Fibroblast of lung (primary cell): ENCODE results near the gene PRMT5. TPM values are rescaled to one million over a fixed set of nuclear protein-coding genes. Genes with fewer than 3 reads are reported as not detected.
A peak's percentile ranks its signal among the peaks of the same experiment; 100 is the strongest.

ENCODE experiments used
- DNase-seq, 2 donors: peaks; one replicate each; pipeline versions ENCODE4 v3.0.0 to v3.0.0-alpha.2; 2010; ENCODE audit warnings: low read depth in 2 of 2
- H2AFZ ChIP-seq: 2 replicates; pipeline ENCODE4 v1.5.1; 2012; ENCODE audit warnings: low read length, control low read depth, inconsistent platforms
- H3K27ac ChIP-seq: 2 replicates; pipeline ENCODE4 v1.5.1; 2011; ENCODE audit warnings: low read length, control low read depth; ENCODE audit not compliant: insufficient read depth
- H3K27me3 ChIP-seq: 2 replicates; pipeline ENCODE4 v1.5.1; 2011; ENCODE audit warnings: mild to moderate bottlenecking, low read length; ENCODE audit not compliant: control insufficient read depth, insufficient read depth
- H3K36me3 ChIP-seq: 2 replicates; pipeline ENCODE4 v1.5.1; 2011; ENCODE audit warnings: low read length; ENCODE audit not compliant: control insufficient read depth, insufficient read depth
- H3K4me1 ChIP-seq: 2 replicates; pipeline ENCODE4 v1.5.1; 2011; ENCODE audit warnings: low read length; ENCODE audit not compliant: control insufficient read depth, insufficient read depth; ENCODE audit errors: extremely low read depth
- H3K4me2 ChIP-seq: 2 replicates; pipeline ENCODE4 v1.5.1; 2011; ENCODE audit warnings: low read length, control low read depth; ENCODE audit not compliant: insufficient read depth; ENCODE audit errors: extremely low read depth
- H3K4me3 ChIP-seq, 4 experiments: fragments of 200-600 bp in 1 of 4; sonication (generic) in 1 of 4; replicated peaks in 1 of 4; 2 replicates each; pipeline ENCODE4 v1.5.1; 2011 to 2016; ENCODE audit warnings: low read length in 4 of 4, low read depth in 3 of 4, mild to moderate bottlenecking in 3 of 4, control low read depth in 2 of 4, inconsistent platforms in 1 of 4, mixed read lengths in 1 of 4; ENCODE audit not compliant: insufficient read depth in 1 of 4; ENCODE audit errors: control extremely low read depth in 1 of 4
- H3K79me2 ChIP-seq: 2 replicates; pipeline ENCODE4 v1.5.1; 2012; ENCODE audit warnings: mild to moderate bottlenecking, low read length, inconsistent platforms; ENCODE audit not compliant: control insufficient read depth, insufficient read depth
- H3K9ac ChIP-seq: 2 replicates; pipeline ENCODE4 v1.5.1; 2011; ENCODE audit warnings: mild to moderate bottlenecking, low read length, control low read depth; ENCODE audit not compliant: insufficient read depth
- H3K9me3 ChIP-seq: 2 replicates; pipeline ENCODE4 v1.5.1; 2012; ENCODE audit warnings: low read depth, low read length; ENCODE audit not compliant: control insufficient read depth, insufficient read depth
- H4K20me1 ChIP-seq: 2 replicates; pipeline ENCODE4 v1.5.1; 2011; ENCODE audit warnings: low read length; ENCODE audit not compliant: control insufficient read depth, insufficient read depth; ENCODE audit errors: extremely low read depth
- EZH2 ChIP-seq: IDR thresholded peaks from 2 replicates; pipeline ENCODE4 v1.5.1; 2012; ENCODE audit warnings: low read length, control low read depth, mild to moderate bottlenecking; ENCODE audit errors: missing control alignments
- polyA plus RNA-seq, 2 donors: library from polyadenylated mRNA; depleted of rRNA in 1 of 2; stranded (reverse) in 1 of 2; unstranded in 1 of 2; fragments of >200 nt; gene quantifications; 2 replicates each; pipeline ENCODE4 v1.2.1, GENCODE V29; 2011 to 2012; ENCODE audit warnings: missing spikeins in 1 of 2
- total RNA-seq: library from RNA; depleted of rRNA; stranded (reverse); fragments of >200 nt; gene quantifications from 2 replicates; pipeline ENCODE4 v1.2.1, GENCODE V29; 2014
- TF ChIP-seq, protein P1 (sequence below), 2 donors: IDR thresholded peaks in 1 of 2; conservative IDR thresholded peaks in 1 of 2; 1 replicate in 1 of 2; 2 replicates in 1 of 2; pipeline ENCODE4 v1.5.1; 2011 to 2012; ENCODE audit warnings: low read length in 2 of 2, control low read depth in 1 of 2, inconsistent platforms in 1 of 2, low read depth in 1 of 2, mild to moderate bottlenecking in 1 of 2

PRMT5 gene
- total and polyA plus RNA-seq, 2 donors (not counting 1 experiment from before 2014, with no cell fraction given) = 54.8 to 91.7 TPM

DNA sequence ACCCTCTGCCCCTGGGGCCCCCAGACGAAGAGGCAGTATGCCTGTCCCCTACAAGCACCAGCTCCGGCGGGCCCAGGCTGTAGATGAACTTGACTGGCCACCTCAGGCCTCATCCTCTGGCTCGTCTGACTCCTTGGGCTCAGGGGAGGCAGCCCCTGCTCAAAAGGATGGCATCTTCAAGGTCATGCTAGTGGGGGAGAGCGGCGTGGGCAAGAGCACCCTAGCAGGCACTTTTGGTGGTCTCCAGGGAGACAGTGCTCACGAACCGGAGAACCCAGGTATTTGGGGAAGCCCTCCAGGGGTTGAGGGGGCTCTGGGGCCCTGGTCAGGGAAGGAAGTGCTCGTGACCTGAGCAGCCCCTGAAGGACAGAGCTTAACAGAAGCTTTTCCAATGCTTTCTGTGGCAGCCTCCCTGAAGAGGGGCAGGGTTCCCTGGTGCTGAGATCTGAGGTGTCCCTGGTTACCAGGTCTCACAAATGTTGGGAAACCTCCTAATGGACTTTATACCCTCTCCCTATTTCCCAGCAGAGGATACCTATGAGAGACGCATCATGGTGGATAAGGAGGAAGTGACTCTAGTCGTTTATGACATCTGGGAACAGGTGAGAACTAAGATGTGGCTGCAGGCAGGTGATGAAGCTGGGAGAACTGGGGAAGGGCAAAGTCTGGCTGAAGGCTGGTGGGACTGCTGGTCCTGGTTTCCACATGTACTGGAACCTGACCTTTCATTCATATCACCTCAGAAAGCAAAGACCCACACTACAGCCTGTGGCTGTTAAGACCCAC, 44.2 kb downstream of the PRMT5 start:
- Histone ChIP-seq H3K9ac (no peak overlapping the region), H3K27ac (no peak overlapping the region), H3K4me2 (no peak overlapping the region), H2AFZ (no peak overlapping the region), H3K27me3 (no peaks in the 10 kb centered on the region), H3K4me1 (peaks cover 7% of the 10 kb centered on the region), H3K36me3 (no peaks in the 10 kb centered on the region), H4K20me1 (no peaks in the 10 kb centered on the region), H3K9me3 (no peaks in the 10 kb centered on the region), H3K4me3 (no peak overlapping the region), H3K79me2 (no peaks in the 10 kb centered on the region)
- TF ChIP-seq, protein P1, sequence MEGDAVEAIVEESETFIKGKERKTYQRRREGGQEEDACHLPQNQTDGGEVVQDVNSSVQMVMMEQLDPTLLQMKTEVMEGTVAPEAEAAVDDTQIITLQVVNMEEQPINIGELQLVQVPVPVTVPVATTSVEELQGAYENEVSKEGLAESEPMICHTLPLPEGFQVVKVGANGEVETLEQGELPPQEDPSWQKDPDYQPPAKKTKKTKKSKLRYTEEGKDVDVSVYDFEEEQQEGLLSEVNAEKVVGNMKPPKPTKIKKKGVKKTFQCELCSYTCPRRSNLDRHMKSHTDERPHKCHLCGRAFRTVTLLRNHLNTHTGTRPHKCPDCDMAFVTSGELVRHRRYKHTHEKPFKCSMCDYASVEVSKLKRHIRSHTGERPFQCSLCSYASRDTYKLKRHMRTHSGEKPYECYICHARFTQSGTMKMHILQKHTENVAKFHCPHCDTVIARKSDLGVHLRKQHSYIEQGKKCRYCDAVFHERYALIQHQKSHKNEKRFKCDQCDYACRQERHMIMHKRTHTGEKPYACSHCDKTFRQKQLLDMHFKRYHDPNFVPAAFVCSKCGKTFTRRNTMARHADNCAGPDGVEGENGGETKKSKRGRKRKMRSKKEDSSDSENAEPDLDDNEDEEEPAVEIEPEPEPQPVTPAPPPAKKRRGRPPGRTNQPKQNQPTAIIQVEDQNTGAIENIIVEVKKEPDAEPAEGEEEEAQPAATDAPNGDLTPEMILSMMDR (conservative IDR thresholded peaks at IDR 0.05 in 1 of 2, IDR thresholded peaks at IDR 0.05 in 1 of 2; ENCODE audit: low read depth in 1 of 2, low read length in 2 of 2) = no peak
- no peak for TF ChIP-seq EZH2
- DNase-seq = no peak

DNA sequence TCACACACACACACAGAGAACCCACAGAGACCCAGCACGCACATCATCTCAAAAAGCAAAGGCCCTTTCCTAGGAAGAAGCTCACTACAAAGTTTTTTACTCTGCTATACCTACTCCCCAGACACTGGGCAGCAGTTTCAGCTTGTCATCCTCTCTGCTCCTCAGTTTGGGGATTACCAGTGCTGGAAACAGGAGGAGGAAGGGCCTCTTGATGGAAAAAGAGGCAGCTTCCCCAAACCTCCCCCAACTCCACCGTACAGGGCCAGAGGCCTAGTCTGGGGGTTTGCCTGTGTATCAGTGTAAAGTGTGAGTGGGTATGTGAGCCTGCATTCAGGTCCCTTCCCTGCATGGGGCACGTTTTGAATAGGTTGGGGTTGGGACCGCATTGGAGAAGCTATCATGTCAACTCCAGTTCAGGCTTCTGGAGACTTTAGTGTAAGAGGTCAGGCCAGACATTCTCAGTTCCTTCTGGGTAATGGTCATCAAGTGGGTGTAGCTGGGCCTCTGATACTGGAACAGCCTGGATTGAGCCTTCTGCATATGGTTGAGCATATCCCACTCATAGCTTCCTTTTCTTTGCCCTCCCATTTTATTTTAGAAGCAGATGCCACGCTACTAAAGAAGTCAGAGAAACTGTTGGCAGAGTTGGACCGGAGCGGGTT, 45.0 kb downstream of the PRMT5 start:
- H3K4me1 ChIP-seq = peaks cover 7% of the 10 kb centered on the region
- TF ChIP-seq, protein P1 (conservative IDR thresholded peaks at IDR 0.05 in 1 of 2, IDR thresholded peaks at IDR 0.05 in 1 of 2; ENCODE audit: low read depth in 1 of 2, low read length in 2 of 2) = no peak
- no peak for TF ChIP-seq EZH2
- no peak overlapping the region for H3K4me3 ChIP-seq
- no peaks in the 10 kb centered on the region for H4K20me1 ChIP-seq
- no peaks in the 10 kb centered on the region for H3K27me3 ChIP-seq
- H3K4me2 ChIP-seq = no peak overlapping the region
- H2AFZ ChIP-seq = no peak overlapping the region
- no peak overlapping the region for H3K9ac ChIP-seq
- no peak for DNase-seq
- H3K36me3 ChIP-seq = no peaks in the 10 kb centered on the region
- H3K79me2 ChIP-seq = no peaks in the 10 kb centered on the region
- no peaks in the 10 kb centered on the region for H3K9me3 ChIP-seq
- H3K27ac ChIP-seq = no peak overlapping the region

DNA sequence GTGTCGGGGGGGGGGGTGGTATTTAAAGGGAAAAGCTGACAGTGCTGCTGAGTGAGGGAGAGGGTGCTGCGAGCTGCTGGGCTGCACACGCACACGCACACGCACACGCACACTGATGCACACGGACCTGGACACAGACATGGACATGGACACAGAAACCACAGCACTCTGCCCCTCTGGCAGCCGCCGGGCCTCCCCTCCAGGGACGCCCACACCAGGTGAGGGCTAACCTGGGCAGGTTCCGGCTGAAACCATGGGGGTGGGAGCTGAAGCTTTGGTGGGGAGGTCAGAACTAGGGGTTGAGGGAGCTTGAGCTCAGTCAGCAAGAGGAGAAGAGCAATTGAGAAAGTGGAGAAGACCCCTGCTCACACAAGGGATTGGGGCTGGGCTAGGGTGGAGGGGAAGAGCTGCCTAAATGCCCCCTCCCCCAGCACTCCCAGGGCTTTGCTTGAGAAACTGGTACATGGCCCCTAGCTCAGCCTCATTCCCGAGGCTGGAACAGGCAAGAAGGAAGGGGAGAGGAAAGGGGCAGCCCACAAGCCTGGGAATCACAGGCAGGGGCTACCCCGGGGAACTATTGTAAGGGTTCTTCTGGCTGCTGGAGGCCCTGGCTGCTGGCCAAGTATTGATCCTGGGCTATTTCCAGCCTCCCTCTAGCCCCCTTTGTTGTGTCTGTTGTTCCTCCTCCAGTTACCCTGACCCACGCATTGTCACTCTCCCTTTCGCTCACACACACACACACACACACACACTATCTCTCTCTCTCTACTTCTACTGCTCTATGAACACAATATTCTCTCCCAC, 45.8 kb downstream of the PRMT5 start, which contains the start of gene REM2:
Gene REM2, plus strand, starts transcription at position 50 of the 804 bp plus-strand sequence. Its CDS starts 66 bp downstream, at position 116.
- Histone ChIP-seq H3K36me3 (peaks cover 3% of the 10 kb centered on the region), H3K79me2 (no peaks in the 10 kb centered on the region), H3K4me1 (peaks cover 7% of the 10 kb centered on the region), H3K27me3 (no peaks in the 10 kb centered on the region), H3K4me3 (no peak within 1 kb of the TSS), H2AFZ (no peak within 1 kb of the TSS), H3K9me3 (no peaks in the 10 kb centered on the region), H3K9ac (no peak within 1 kb of the TSS), H4K20me1 (no peaks in the 10 kb centered on the region), H3K4me2 (peak within 1 kb of the TSS; percentile 3), H3K27ac (no peak within 1 kb of the TSS)
- no peak for DNase-seq
- TF ChIP-seq, protein P1 (conservative IDR thresholded peaks at IDR 0.05 in 1 of 2, IDR thresholded peaks at IDR 0.05 in 1 of 2; ENCODE audit: low read depth in 1 of 2, low read length in 2 of 2) = no peak
- no peak for TF ChIP-seq EZH2
